HL-60 (cell line): Measurements from ENCODE around the gene COLEC12.
A peak's percentile ranks its signal among the peaks of the same experiment; 100 is the strongest.

ENCODE experiments used
- DNase-seq, 2 experiments: peaks; one replicate each; pipeline ENCODE4 v3.0.0-alpha.2; 2010 to 2020; ENCODE audit warnings: low read depth in 1 of 2, low spot score in 1 of 2
- H3K27ac ChIP-seq: fragments of 250-450 bp; sonication (Bioruptor Pico); replicated peaks from 2 replicates; pipeline ENCODE4 v1.5.1; 2020; ENCODE audit warnings: mild to moderate bottlenecking, moderate library complexity
- H3K27me3 ChIP-seq: fragments of 250-450 bp; sonication (Bioruptor Pico); 2 replicates; pipeline ENCODE4 v1.5.1; 2021; ENCODE audit warnings: mild to moderate bottlenecking, moderate library complexity; ENCODE audit not compliant: insufficient read depth, poor library complexity, severe bottlenecking
- H3K4me3 ChIP-seq: replicated peaks from 2 replicates; pipeline ENCODE4 v1.5.1; 2011; ENCODE audit warnings: mild to moderate bottlenecking, control low read depth, low read length; ENCODE audit not compliant: insufficient read depth
- CTCF ChIP-seq: IDR thresholded peaks from one replicate; pipeline ENCODE4 v1.5.1; 2011; ENCODE audit warnings: low read length, control low read depth, inconsistent platforms; ENCODE audit not compliant: insufficient read depth
- GABPA ChIP-seq: IDR thresholded peaks from 2 replicates; pipeline ENCODE4 v1.6.1; 2012; ENCODE audit warnings: low read depth
- POLR2AphosphoS5 ChIP-seq: IDR thresholded peaks from 2 replicates; pipeline ENCODE4 v1.6.1; 2012; ENCODE audit warnings: low read depth
- REST ChIP-seq: IDR thresholded peaks from 2 replicates; pipeline ENCODE4 v1.6.1; 2012; ENCODE audit warnings: low read depth; ENCODE audit not compliant: insufficient replicate concordance
- SPI1 ChIP-seq: IDR thresholded peaks from 2 replicates; pipeline ENCODE4 v1.6.1; 2012; ENCODE audit warnings: low read depth, mild to moderate bottlenecking, borderline replicate concordance

COLEC12 gene

DNA sequence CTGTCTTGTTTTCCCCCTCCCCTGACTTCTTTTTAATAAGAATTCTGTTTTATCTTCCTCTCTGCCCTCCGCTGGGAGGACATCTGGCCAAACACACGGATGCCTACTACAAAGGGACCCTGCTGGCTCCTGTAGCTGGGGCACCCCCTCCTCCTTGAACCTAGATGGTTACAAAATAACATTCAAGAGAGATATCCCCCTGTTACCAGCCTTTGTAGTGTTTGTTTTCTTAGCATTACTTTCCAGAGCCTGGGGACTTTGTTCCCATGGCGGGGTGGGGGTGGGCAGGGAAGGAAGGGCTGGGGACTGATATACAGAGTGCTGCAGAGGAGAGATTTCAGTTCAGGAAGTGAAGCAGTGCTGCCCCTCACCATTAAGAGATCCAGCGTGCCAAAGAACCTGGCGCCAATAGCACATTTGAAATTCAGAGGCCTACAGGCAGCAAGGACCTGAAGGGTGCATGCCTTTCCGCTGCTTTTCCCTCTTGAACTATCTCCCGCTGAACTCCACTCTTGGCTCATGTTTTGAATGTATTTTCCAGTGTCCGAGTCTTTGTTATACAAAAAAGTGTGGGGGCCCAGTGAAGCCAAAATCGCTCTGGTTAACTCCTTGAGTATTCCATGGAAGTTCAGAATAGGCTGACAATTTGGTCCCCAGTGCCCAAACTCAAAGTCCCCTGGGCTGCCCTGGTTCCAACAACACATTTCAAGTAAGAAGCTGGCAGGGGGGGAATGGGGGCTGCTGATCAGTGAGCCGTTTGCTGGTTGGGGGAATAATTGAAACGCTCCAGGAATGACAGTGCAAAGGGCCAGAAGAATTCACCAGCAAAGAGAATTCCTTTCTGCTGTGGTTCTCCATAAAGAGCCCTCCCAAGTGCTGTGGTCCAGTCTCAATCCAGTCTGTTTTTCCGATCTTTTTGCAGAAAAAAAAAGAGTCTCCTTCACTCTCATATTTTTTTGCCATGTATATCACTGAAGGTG, 137.9 kb downstream of the COLEC12 start:
- DNase-seq, result no peak
- TF ChIP-seq GABPA, result no peak
- no peak for TF ChIP-seq REST
- no peak for TF ChIP-seq SPI1
- TF ChIP-seq CTCF, result no peak
- TF ChIP-seq POLR2AphosphoS5, result no peak
- H3K27ac ChIP-seq, result no peak overlapping the region
- no peaks in the 10 kb centered on the region for H3K27me3 ChIP-seq
- no peak overlapping the region for H3K4me3 ChIP-seq

- no peak for TF ChIP-seq GABPA
- no peak for TF ChIP-seq CTCF
- TF ChIP-seq SPI1, result 0 out of 2 replicates have a peak, but pooled peaks have one; percentile 7
- H3K4me3 ChIP-seq, result no peak overlapping the region
- DNase-seq, result peak in 1 of 2 experiments; percentile 36
- H3K27me3 ChIP-seq, result no peaks in the 10 kb centered on the region
- no peak overlapping the region for H3K27ac ChIP-seq
Observed at GRCh38 chr18:361941-362310, 138.6 kb downstream of the COLEC12 start.

DNA sequence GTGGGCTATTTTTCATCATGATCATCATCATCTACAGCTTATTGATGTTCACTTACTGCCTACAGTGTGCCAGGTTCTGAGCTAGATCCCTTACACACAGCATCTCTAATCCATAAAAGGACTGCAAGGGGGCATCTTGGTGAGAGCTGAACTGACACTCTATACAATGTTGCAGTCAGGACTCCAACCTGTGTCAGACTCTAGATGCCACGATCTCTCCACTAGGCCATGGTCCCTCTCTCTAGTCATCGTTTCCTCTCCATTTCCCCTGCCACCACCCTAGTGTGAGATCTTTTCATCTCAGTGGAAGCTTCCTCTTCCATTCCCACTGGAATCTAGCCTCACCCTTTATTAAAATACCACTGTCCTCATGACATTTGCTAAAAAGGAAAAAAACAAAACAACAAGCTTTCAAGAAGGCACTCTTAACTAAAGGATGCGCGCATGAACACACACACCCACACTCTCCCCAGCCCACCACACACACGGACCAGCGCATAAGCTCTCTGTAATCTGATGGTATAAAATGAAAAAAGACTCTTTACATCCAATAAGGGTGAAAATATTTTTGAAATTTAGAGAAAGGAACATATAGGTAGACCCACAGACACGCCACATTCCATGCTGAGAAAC, 139.3 kb downstream of the COLEC12 start:
- Histone ChIP-seq H3K4me3 (no peak overlapping the region), H3K27me3 (no peaks in the 10 kb centered on the region)

More for the DNA sequence above, 139.3 kb downstream of the COLEC12 start:
- DNase-seq, result no peak
- TF ChIP-seq GABPA (no peak), SPI1 (no peak), REST (no peak), CTCF (no peak), POLR2AphosphoS5 (no peak)
- no peak overlapping the region for H3K27ac ChIP-seq
